ENCODE results near the gene SOCS7.

DNA sequence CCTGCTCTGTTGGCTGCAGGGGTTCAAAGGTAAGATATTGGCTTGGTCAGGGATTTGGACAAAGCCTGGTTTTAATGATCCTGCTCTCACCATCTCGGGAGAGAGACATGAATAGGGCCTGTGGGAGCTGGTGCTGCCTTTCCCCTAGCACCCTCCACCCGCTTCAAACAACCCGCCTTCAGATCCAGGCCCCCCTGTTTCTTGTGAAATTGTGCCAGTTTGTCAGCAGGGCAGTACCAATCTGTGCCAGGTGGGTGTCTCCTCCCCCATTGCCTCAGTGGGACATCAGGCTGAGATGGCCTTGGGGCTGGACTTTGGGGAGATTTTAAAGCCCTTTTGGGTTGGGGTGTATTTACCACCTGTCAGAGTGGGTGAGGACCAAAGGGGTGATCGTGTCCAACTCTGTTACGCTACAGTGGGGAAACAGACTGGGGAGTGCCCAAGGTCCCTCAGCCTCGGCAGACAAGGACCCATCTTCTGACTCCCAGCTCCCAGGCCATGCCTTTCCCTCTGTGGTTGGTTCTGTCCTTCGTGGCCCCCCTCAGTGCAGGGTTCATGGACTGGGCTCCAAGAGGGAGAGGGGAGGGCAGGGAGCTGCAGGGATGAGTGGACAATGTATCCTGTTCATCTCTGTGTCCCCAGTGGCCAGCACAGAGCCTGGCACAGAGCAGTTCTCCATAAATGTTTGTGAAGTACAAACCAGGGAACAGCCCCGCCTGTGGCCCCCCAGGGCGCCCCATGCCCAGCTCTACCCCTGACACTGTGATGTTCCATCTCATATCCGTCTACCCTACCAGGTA lies 79.9 kb downstream of the SOCS7 start:
- TF ChIP-seq, protein P1, sequence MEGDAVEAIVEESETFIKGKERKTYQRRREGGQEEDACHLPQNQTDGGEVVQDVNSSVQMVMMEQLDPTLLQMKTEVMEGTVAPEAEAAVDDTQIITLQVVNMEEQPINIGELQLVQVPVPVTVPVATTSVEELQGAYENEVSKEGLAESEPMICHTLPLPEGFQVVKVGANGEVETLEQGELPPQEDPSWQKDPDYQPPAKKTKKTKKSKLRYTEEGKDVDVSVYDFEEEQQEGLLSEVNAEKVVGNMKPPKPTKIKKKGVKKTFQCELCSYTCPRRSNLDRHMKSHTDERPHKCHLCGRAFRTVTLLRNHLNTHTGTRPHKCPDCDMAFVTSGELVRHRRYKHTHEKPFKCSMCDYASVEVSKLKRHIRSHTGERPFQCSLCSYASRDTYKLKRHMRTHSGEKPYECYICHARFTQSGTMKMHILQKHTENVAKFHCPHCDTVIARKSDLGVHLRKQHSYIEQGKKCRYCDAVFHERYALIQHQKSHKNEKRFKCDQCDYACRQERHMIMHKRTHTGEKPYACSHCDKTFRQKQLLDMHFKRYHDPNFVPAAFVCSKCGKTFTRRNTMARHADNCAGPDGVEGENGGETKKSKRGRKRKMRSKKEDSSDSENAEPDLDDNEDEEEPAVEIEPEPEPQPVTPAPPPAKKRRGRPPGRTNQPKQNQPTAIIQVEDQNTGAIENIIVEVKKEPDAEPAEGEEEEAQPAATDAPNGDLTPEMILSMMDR (IDR thresholded peaks at IDR 0.05; ENCODE audit: low read depth, low read length, missing input control) = no peak
- TF ChIP-seq NR2F2 (IDR thresholded peaks at IDR 0.05) (no peak), TAF1 (conservative IDR thresholded peaks at IDR 0.05) (no peak), HNF4A (conservative IDR thresholded peaks at IDR 0.05) (no peak), JUND (IDR thresholded peaks at IDR 0.05) (no peak), RAD21 (IDR thresholded peaks at IDR 0.05) (no peak), SP1 (IDR thresholded peaks at IDR 0.05) (no peak), YY1 (IDR thresholded peaks at IDR 0.05) (no peak), GABPA (IDR thresholded peaks at IDR 0.05 in 1 of 2, conservative IDR thresholded peaks at IDR 0.05 in 1 of 2) (no peak)
- TF ChIP-seq, protein P2, sequence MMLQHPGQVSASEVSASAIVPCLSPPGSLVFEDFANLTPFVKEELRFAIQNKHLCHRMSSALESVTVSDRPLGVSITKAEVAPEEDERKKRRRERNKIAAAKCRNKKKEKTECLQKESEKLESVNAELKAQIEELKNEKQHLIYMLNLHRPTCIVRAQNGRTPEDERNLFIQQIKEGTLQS (IDR thresholded peaks at IDR 0.05) = no peak
- TF ChIP-seq, protein P3, sequence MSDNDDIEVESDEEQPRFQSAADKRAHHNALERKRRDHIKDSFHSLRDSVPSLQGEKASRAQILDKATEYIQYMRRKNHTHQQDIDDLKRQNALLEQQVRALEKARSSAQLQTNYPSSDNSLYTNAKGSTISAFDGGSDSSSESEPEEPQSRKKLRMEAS (IDR thresholded peaks at IDR 0.05) = no peak
- TF ChIP-seq, protein P4, sequence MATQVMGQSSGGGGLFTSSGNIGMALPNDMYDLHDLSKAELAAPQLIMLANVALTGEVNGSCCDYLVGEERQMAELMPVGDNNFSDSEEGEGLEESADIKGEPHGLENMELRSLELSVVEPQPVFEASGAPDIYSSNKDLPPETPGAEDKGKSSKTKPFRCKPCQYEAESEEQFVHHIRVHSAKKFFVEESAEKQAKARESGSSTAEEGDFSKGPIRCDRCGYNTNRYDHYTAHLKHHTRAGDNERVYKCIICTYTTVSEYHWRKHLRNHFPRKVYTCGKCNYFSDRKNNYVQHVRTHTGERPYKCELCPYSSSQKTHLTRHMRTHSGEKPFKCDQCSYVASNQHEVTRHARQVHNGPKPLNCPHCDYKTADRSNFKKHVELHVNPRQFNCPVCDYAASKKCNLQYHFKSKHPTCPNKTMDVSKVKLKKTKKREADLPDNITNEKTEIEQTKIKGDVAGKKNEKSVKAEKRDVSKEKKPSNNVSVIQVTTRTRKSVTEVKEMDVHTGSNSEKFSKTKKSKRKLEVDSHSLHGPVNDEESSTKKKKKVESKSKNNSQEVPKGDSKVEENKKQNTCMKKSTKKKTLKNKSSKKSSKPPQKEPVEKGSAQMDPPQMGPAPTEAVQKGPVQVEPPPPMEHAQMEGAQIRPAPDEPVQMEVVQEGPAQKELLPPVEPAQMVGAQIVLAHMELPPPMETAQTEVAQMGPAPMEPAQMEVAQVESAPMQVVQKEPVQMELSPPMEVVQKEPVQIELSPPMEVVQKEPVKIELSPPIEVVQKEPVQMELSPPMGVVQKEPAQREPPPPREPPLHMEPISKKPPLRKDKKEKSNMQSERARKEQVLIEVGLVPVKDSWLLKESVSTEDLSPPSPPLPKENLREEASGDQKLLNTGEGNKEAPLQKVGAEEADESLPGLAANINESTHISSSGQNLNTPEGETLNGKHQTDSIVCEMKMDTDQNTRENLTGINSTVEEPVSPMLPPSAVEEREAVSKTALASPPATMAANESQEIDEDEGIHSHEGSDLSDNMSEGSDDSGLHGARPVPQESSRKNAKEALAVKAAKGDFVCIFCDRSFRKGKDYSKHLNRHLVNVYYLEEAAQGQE (IDR thresholded peaks at IDR 0.05) = no peak
